ENCODE measurements around the gene CSNK1G3. TPM values are rescaled to one million over a fixed set of nuclear protein-coding genes. Genes with fewer than 3 reads are reported as not detected.

CSNK1G3 gene
- total RNA-seq, 1 experiment from 2014 or later: 48.3 TPM

DNA sequence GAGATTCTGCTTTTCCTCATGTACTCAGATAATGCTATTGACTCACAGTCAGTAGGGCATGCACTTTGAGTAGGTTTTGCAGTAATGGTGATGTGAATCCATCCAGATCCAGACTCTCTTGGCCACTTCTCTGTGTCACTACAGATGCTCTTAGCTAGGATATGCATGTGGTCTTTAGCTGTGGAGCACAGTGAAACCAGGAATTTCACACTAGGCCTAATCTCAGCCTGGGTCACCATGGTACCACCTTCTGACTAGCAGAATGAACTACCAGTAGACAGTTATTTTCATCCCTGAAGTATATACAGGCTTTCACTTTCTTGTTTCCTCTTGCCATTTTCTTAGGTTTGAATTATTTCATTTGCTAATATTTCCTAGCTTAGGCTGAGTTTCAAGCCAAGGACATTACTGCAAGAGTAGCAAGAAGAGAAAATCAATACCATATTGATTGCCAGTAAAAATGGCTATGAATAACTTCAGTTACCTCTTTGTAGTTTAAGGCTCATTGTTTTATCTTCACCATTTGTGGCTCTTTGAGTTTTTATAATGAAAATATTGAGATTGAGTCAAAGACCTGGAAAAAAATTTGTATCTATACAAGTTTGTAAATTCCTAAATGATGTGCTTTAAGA, 28.4 kb upstream of the CSNK1G3 start:
- no peak overlapping the region for H3K27ac ChIP-seq (ENCODE audit: insufficient read length, low read depth, low read length)
- no peak overlapping the region for H2AFZ ChIP-seq (ENCODE audit: low read length)
- H2BK5ac ChIP-seq (ENCODE audit: insufficient read length, low read length): no peak overlapping the region
- H4K8ac ChIP-seq (replicated peaks; ENCODE audit: insufficient read length, low read depth, low read length): no peak overlapping the region
- H2AK5ac ChIP-seq (ENCODE audit: insufficient read length, low read length): no peak overlapping the region
- no peaks in the 10 kb centered on the region for H3K4me1 ChIP-seq (ENCODE audit: insufficient read depth, low read length)
- Mint-ChIP-seq H3K36me3 (ENCODE audit: insufficient read depth in 1 of 3, low read depth in 3 of 3) (no peaks in the 10 kb centered on the region), H3K27me3 (ENCODE audit: low read depth) (no peaks in the 10 kb centered on the region), H3K4me3 (no peak overlapping the region), H3K27ac (no peak overlapping the region), H3K4me1 (no peaks in the 10 kb centered on the region; a peak in 1 of 4 replicates), H3K9me3 (no peaks in the 10 kb centered on the region)
- H3K23ac ChIP-seq (ENCODE audit: insufficient read length, low read depth, low read length): no peak overlapping the region
- no peaks in the 10 kb centered on the region for H3K9me3 ChIP-seq (ENCODE audit: control insufficient read depth, low read depth, low read length)
- no peaks in the 10 kb centered on the region for H3K27me3 ChIP-seq (ENCODE audit: insufficient read depth, low read length)
- TF ChIP-seq, protein P1, sequence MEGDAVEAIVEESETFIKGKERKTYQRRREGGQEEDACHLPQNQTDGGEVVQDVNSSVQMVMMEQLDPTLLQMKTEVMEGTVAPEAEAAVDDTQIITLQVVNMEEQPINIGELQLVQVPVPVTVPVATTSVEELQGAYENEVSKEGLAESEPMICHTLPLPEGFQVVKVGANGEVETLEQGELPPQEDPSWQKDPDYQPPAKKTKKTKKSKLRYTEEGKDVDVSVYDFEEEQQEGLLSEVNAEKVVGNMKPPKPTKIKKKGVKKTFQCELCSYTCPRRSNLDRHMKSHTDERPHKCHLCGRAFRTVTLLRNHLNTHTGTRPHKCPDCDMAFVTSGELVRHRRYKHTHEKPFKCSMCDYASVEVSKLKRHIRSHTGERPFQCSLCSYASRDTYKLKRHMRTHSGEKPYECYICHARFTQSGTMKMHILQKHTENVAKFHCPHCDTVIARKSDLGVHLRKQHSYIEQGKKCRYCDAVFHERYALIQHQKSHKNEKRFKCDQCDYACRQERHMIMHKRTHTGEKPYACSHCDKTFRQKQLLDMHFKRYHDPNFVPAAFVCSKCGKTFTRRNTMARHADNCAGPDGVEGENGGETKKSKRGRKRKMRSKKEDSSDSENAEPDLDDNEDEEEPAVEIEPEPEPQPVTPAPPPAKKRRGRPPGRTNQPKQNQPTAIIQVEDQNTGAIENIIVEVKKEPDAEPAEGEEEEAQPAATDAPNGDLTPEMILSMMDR (conservative IDR thresholded peaks at IDR 0.05): no peak
- H3T11ph ChIP-seq (ENCODE audit: low read length): no peak overlapping the region
- no peak overlapping the region for H3K4ac ChIP-seq (ENCODE audit: low read depth, low read length)
- no peak overlapping the region for H3K14ac ChIP-seq (ENCODE audit: insufficient read depth, low read length)
- no peak overlapping the region for H2BK12ac ChIP-seq (ENCODE audit: insufficient read length, low read depth, low read length)
- no peak overlapping the region for H2BK20ac ChIP-seq (ENCODE audit: low read depth, low read length, poor library complexity, severe bottlenecking)
- H3K9ac ChIP-seq (ENCODE audit: extremely low read depth, insufficient read length, low read length): no peak overlapping the region
- H3K4me2 ChIP-seq (ENCODE audit: insufficient read depth, insufficient read length, low read length): no peak overlapping the region
- no peaks in the 10 kb centered on the region for H3K79me1 ChIP-seq (ENCODE audit: insufficient read depth, low read depth, low read length, poor library complexity, severe bottlenecking)
- no peak overlapping the region for H2BK15ac ChIP-seq (ENCODE audit: low read depth, low read length)
- no peak overlapping the region for H4K5ac ChIP-seq (ENCODE audit: insufficient read length, low read depth, low read length)
- no peak overlapping the region for H3K56ac ChIP-seq (ENCODE audit: insufficient read length, low read depth, low read length)
- H4K91ac ChIP-seq (ENCODE audit: insufficient read length, low read depth, low read length): no peak overlapping the region
- H3K18ac ChIP-seq (ENCODE audit: insufficient read length, low read depth, low read length): no peak overlapping the region
- H3K23me2 ChIP-seq (ENCODE audit: insufficient read length, low read depth, low read length, poor library complexity, severe bottlenecking): no peaks in the 10 kb centered on the region
- H4K20me1 ChIP-seq (ENCODE audit: control insufficient read depth, insufficient read depth, insufficient read length): no peaks in the 10 kb centered on the region
- no peak for DNase-seq
- no peak overlapping the region for H2BK120ac ChIP-seq (ENCODE audit: low read depth, low read length, poor library complexity, severe bottlenecking)
- no peaks in the 10 kb centered on the region for H3K79me2 ChIP-seq (ENCODE audit: insufficient read depth, low read length)

Data from H9 (cell line).